SK-MEL-5 (cell line): ENCODE results near the gene CD2. TPM values are rescaled to one million over a fixed set of nuclear protein-coding genes. Genes with fewer than 3 reads are reported as not detected.

ENCODE experiments used
- DNase-seq: peaks from one replicate; pipeline ENCODE4 v3.0.0-alpha.2; 2016; ENCODE audit warnings: low read depth, low spot score
- in situ Hi-C: cut with HindIII; loops from 2 replicates; pipeline ENCODE4 v1.10.0; 2016; ENCODE audit warnings: low sequenced_read_pairs, high pct_unique_total_duplicates, low pct_unique_long_range_greater_than_20kb
- total RNA-seq: library from RNA; depleted of rRNA; stranded (reverse); fragments of >200 nt; shearing (Covaris generic); gene quantifications from 2 replicates; pipeline ENCODE4 v1.2.3, GENCODE V29; 2014; rRNA removed

CD2 gene
- total RNA-seq, 1 experiment from 2014 or later = not detected

DNA sequence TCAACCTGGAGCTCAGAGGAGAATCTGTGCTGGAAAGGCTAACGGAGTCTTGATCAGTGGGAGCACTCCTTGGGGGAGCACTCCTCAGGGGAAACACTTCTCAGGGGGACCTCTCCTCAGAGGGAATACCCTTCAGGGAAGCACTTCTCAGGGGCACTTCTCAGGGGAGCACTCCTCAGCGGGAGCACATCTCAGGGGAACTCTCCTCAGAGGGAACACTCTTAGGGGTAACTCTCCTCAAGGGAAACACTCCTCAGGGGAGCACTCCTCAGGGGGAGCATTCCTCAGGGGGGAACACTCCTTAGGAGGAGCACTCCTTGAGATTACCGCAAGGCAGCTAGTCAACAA is 41.2 kb downstream of the CD2 start:
- in situ Hi-C loops = no loop called here
- no peak for DNase-seq

DNA sequence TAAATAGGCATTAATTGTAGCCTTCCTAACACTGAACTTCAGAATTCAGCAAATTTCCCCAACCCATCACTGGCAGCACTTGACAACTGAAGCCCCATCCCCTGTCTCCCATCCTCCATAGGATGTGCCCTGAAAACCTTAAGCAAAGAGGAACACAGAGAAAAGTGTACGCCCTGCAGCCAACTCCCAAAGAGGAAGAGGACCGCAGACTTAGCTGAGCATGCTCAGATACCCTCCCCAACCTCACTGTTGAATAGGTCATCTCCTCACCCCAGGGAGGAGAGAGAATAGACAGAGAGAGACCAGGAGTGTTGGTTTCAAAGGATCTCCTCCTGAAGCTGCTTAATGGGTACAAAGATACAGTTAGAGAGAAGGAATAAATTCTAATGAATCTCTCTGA is 50.5 kb downstream of the CD2 start:
- in situ Hi-C loops = no loop called here
- DNase-seq = no peak

DNA sequence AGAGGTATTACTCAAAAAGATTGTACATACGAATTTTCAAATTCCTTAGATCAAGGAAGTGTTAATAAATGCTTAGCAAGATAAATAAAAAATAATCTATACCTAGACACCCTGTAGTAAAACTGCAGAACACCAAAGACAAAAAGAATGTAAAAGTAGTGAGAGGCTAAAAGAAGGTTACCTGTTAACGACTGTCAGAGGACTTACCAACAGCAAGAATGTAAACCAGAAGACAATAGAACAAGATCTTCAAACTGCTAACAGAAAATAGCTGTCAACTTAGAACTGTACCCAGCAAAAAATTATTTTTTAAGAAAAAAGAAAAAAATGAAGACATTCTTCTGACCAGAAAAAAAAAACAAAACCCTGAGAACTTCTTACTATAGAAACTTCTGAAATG is 51.2 kb downstream of the CD2 start:
- no peak for DNase-seq
- in situ Hi-C loops = no loop called here

DNA sequence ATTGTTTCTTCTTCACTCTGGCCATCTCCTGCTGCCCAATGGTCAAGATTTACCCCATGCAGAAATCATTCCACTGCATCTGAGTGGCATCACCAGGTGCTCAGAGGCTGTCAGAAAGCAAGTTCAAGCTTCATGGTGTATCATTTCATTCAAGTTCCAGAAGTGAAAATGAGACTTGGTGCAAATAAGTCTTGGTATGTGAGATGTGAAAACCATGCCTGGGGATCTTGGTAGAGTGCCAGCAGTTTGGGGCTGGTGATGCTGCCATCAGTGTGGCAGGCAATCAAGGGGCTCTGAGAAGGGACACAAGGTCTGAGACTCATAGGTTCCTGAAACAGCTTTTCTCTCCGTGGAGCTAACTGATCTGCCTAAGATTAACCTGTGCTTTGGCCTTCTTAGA is 52.0 kb downstream of the CD2 start:
- in situ Hi-C loops = no loop called here
- DNase-seq = no peak

DNA sequence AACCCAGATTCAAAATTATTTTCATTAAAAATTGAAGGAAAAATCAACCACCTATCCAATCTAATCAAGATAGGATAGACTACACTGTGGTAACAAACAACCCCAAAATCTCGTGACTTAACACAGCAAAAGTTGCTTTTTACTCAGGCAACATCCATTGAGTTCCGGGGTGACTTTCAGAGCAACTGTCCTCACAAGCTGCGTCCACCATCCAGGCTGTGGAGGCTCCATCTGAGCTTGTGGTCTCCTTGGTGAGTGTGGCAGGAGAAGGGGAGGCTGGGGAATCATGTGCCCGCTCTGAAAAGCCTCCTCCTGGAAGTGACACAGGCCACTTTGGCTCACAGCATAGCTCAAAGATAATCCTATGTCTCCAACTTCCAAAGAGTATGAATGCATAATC is 52.4 kb downstream of the CD2 start:
- in situ Hi-C loops = no loop called here
- no peak for DNase-seq

DNA sequence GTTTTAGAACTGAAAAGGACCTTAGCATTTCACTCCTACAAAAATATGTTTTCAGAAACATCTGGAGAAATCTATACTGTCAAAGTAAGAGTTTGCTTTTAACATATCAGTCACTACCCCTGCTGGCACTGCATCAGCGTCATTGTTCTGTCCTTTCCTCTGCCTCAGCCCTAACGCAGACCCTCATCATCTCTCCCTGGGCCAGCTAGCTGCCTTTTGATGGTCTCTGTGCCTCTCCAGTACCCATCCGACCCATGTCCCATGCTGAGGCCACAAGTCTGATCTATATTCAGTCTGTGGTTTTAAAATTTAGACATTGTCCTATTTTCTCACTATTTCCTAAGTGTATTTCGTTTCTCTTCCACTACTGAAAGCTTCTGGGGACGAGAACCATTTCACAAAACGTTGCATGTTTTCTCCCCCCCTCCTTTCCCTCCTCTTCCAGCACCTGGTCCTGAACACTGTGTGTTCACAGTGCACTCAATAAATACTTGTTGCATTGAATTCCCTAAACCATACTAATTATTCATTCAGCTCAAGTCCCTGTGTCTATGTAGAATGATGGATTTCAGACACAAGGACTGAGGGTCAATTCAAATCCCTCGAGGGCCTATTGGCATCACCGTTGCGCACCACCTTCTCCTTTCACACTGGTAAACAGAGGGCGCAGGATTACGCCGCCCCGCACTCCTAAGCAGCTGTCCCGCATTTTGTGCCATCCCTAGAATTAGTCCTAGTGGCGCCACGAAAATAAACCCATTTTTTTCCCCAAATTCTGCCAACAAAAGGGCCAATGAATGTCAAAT is 53.4 kb downstream of the CD2 start:
- no peak for DNase-seq
- in situ Hi-C loops = no loop called here

DNA sequence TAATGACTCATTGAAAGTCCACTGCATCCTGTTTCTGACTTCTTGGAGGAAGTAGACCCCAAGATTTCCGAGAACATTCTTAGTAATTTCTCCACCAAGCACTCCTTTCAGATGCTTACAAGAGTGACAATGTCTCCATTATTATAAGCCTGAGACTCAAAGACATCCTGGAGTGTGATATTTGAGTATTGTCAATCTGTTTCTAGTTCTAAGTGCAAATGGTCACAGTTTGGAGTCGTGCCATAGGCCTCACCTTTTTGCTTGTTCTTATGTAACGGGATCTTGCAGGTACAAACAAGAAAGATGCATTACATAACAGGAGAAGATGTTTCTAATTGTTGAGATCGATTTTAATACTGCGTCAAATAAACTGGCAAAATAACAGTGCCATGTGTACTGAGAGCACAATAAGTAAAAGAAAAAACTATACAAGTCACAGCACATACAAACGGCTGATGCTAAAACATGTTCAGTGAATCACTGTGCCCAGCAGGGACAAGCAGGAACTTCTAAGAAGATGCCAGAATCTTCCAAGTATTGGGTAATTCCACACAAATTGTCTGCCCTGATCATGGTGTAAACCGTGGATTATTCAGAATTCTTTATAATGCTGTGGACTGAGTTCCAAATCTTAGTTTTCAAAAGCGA is 54.1 kb downstream of the CD2 start:
- DNase-seq = no peak
- in situ Hi-C loops = no loop called here

DNA sequence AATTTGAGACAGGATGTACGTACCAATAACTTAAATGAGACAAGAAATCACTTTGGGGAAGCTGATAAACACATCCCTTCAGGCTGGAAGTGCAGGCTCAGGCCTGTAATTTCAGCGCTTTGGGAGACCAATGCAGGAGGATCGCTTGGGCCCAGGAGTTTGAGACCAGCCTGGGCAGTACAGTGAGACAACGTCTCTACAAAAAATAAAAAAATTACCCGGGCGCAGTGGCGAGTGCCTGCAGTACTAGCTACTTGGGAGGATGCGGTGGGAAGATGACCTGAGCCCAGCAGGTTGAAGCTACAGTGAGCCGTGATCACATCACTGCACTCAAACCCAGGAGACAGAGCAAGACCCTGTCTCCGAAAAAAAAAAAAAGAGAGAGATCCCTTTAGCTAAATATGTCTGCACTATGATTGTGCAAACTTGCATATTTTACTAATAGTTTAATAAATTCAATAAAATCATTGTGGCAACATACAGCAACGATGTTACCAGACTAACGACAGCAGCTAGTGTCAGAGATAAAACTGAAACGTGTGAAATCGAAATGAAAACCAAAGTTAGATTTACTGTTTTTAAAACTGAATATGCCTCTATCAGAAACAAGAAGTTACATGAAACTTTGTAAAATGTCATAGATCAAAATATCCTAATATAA is 54.7 kb downstream of the CD2 start:
- DNase-seq = no peak
- in situ Hi-C loops = no loop called here

DNA sequence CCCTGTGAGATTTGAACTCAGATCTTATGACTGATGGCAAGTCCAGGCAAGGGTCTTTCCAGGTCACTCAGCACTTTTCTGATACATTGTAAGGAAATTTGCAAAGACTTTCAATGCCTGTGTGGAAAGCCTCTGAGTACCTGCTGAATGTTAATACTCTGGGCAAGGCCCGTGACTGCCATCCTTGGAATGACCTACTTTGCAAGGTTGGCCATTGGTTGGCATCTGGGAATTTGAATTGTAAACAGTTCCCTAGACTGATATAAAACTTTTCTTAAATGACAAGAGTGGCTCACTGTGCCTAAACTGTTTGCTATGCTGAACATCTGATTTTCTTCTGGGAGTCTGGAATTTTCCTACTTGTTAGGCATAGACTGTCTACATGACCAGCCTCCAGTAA is 57.1 kb downstream of the CD2 start:
- DNase-seq = no peak
- in situ Hi-C loops = no loop called here

DNA sequence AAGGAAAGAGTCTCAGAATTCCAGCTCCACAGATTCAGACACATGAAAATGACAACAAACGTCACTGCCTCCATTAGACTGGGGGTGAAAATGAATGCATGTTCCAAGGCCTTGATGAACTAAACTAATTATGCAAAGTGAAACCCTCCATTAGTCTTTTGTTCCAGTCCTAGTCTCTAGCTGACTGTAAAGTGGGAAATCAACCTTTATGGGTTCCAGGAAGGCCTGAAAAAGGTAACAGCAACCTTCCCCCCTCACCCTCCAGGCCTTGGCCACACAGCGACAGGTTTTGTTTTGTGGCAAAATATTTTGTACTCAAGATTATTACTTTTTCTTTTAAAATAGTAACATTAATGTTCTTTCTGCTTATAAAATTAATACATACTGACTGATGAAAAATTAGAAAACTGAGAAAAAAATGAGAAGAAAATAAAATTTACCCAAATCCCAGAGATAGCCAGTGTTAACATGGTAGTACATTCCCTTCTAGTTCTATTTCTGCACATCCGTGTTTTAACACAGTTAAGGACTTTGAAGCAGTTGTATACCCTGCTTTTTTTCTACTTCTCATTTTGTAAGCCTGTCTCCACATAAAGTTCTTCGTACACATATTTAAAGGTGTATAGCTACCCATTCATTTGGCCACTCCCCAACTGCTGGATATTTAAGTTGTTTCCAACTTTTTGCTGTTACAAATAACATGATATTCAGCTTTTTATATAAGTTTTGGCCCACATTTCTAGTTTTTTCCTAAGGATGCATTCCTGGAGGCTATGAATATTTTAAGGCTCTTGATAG is 60.9 kb downstream of the CD2 start:
- in situ Hi-C loops = no loop called here
- no peak for DNase-seq

DNA sequence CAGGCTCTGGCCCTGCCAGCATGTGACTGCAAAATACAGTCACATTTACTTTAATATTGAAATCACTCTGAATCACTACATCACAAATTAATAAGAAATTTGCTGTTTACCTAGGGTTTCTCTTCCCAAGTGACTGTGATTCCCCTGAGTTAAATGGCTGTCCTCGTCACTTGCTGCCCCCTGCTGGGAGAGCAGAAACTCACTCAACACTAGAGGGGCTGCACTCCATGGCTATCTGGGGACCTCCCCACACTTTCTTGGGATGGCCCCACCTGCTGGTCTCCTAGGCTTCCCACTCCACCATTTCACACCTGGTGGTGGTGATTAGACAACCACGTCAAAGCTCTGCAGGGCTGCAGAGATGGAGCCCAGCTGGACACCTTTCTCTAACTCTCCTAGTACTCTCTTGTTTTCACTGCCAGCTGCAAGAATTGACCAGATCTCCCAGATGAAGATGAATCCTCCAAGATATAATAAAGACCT is 63.4 kb downstream of the CD2 start:
- peak; percentile 81 for DNase-seq
- in situ Hi-C loops = no loop called here

Other genes with a start within 250 kb of the CD2 start
- 55.8 and 67.0 TPM in 2 replicates for gene CD58, start 183.4 kb upstream of the CD2 start, total RNA-seq
- 33.2 and 35.2 TPM in 2 replicates for gene IGSF3, start 86.7 kb upstream of the CD2 start, total RNA-seq
- gene PTGFRN, start 155.5 kb downstream of the CD2 start, total RNA-seq = 28.4 and 36.3 TPM in 2 replicates
- gene CD101, start 247.3 kb downstream of the CD2 start, total RNA-seq = not detected in 2 replicates